Endothelial cell of umbilical vein (primary cell): Measurements from ENCODE around the gene FTO. TPM values are rescaled to one million over a fixed set of nuclear protein-coding genes. Genes with fewer than 3 reads are reported as not detected.

Source experiments
- BruUV-seq: library from RNA; stranded (reverse); fragments of 400-500 nt; replicated peaks from 2 replicates; lab custom pipeline; 2021; lab: Mats Ljungman, UMichigan
- CTCF ChIA-PET: fragments of 300-600, 350-600 bp; sonication (Branson Sonifier 250); formaldehyde crosslinking; loops from one replicate; lab custom pipeline; 2021; ENCODE audit warnings: antibody characterized with exemption, inconsistent platforms; lab: Charles Lee
- POLR2A ChIA-PET: fragments of 300-600, 350-600 bp; sonication (Branson Sonifier 250); formaldehyde crosslinking; loops from one replicate; lab custom pipeline; 2021; ENCODE audit warnings: antibody characterized with exemption, inconsistent platforms; lab: Charles Lee
- DNase-seq: peaks from one replicate; pipeline ENCODE4 v3.0.0-alpha.2; 2011; ENCODE audit warnings: low read depth, low spot score
- FAIRE-seq: peaks from 2 replicates; lab custom pipeline; 2011; peaks lifted over from hg19 to GRCh38; lab: Jason Lieb, UNC
- H2AFZ ChIP-seq: 2 replicates; pipeline ENCODE4 v1.6.0; 2012; ENCODE audit warnings: low read depth, low read length, control low read depth, inconsistent platforms
- H3K27ac ChIP-seq: 2 replicates; pipeline ENCODE4 v1.5.1; 2011; ENCODE audit warnings: low read depth, mild to moderate bottlenecking, control low read depth, low read length, moderate library complexity; ENCODE audit not compliant: insufficient read depth
- H3K27me3 ChIP-seq, 2 experiments: 2 replicates each; pipeline versions ENCODE4 v1.6.0 to v1.6.1; 2011; ENCODE audit warnings: low read length in 2 of 2, mixed read lengths in 1 of 2; ENCODE audit not compliant: control insufficient read depth in 2 of 2, insufficient read depth in 2 of 2
- H3K36me3 ChIP-seq, 2 experiments: 2 replicates in 1 of 2; 3 replicates in 1 of 2; pipeline ENCODE4 v1.5.1; 2011; ENCODE audit warnings: low read length in 2 of 2, mild to moderate bottlenecking in 1 of 2, moderate library complexity in 1 of 2; ENCODE audit not compliant: control insufficient read depth in 2 of 2, insufficient read depth in 2 of 2; ENCODE audit errors: extremely low read depth in 1 of 2
- H3K4me1 ChIP-seq: 3 replicates; pipeline ENCODE4 v1.5.1; 2011; ENCODE audit warnings: mild to moderate bottlenecking, low read length; ENCODE audit not compliant: control insufficient read depth, insufficient read depth; ENCODE audit errors: extremely low read depth
- H3K4me2 ChIP-seq: 2 replicates; pipeline ENCODE4 v1.6.1; 2011; ENCODE audit warnings: low read length, control low read depth, mixed read lengths; ENCODE audit not compliant: insufficient read depth
- H3K4me3 ChIP-seq, 3 experiments: fragments of 200-600 bp in 1 of 3; sonication (generic), shearing (Covaris generic) in 1 of 3; replicated peaks in 1 of 3; 2 replicates each; pipeline ENCODE4 v1.5.1; 2011 to 2016; ENCODE audit warnings: control low read depth in 3 of 3, low read length in 3 of 3, mild to moderate bottlenecking in 2 of 3, inconsistent platforms in 1 of 3, low read depth in 1 of 3, moderate library complexity in 1 of 3; ENCODE audit not compliant: insufficient read depth in 1 of 3
- H3K79me2 ChIP-seq: 2 replicates; pipeline ENCODE4 v1.6.0; 2012; ENCODE audit warnings: low read length, inconsistent platforms; ENCODE audit not compliant: control insufficient read depth, insufficient read depth
- H3K9ac ChIP-seq: replicated peaks from 2 replicates; pipeline ENCODE3; 2011; ENCODE audit warnings: low read length, control low read depth; ENCODE audit not compliant: insufficient read depth; ENCODE audit errors: extremely low read depth
- H3K9me1 ChIP-seq: replicated peaks from 3 replicates; pipeline ENCODE4 v1.6.0; 2011; ENCODE audit warnings: mild to moderate bottlenecking, low read length; ENCODE audit not compliant: control insufficient read depth, insufficient read depth; ENCODE audit errors: extremely low read depth
- H3K9me3 ChIP-seq: replicated peaks from 2 replicates; pipeline ENCODE4 v1.5.1; 2012; ENCODE audit warnings: low read length, inconsistent platforms; ENCODE audit not compliant: control insufficient read depth, insufficient read depth
- H4K20me1 ChIP-seq: replicated peaks from 2 replicates; pipeline ENCODE3; 2011; ENCODE audit warnings: mild to moderate bottlenecking, low read length; ENCODE audit not compliant: control insufficient read depth, insufficient read depth; ENCODE audit errors: extremely low read depth
- CTCF ChIP-seq, 2 donors: IDR thresholded peaks; 1 replicate in 1 of 2; 2 replicates in 1 of 2; pipeline ENCODE4 v1.5.1; 2011; ENCODE audit warnings: low read length in 2 of 2, mild to moderate bottlenecking in 2 of 2, moderate library complexity in 2 of 2, control low read depth in 1 of 2, inconsistent platforms in 1 of 2, low read depth in 1 of 2; ENCODE audit not compliant: insufficient read depth in 1 of 2; ENCODE audit errors: extremely low read depth in 1 of 2
- EZH2 ChIP-seq: IDR thresholded peaks from 2 replicates; pipeline ENCODE4 v1.6.1; 2012; ENCODE audit warnings: borderline replicate concordance, low read depth, mild to moderate bottlenecking, moderate library complexity, low read length, inconsistent platforms; ENCODE audit not compliant: severe bottlenecking
- FOS ChIP-seq: IDR thresholded peaks from 2 replicates; pipeline ENCODE4 v1.6.1; 2011; ENCODE audit warnings: mild to moderate bottlenecking, low read length, moderate library complexity, borderline replicate concordance; ENCODE audit not compliant: insufficient read depth
- GATA2 ChIP-seq: IDR thresholded peaks from 2 replicates; pipeline ENCODE4 v1.7.0; 2011; ENCODE audit warnings: low read depth, mild to moderate bottlenecking, moderate library complexity, mixed read lengths, low read length; ENCODE audit not compliant: insufficient read length, insufficient read depth
- JUN ChIP-seq: IDR thresholded peaks from 2 replicates; pipeline ENCODE4 v1.6.1; 2011; ENCODE audit warnings: borderline replicate concordance, low read depth; ENCODE audit not compliant: insufficient read length, insufficient read depth
- MAX ChIP-seq: IDR thresholded peaks from 2 replicates; pipeline ENCODE4 v1.6.1; 2011; ENCODE audit not compliant: insufficient read depth, insufficient read length
- MYC ChIP-seq: IDR thresholded peaks from one replicate; pipeline ENCODE4 v1.6.1; 2011; ENCODE audit warnings: mild to moderate bottlenecking, low read depth, low read length
- POLR2A ChIP-seq: IDR thresholded peaks from 2 replicates; pipeline ENCODE4 v1.6.1; 2012; ENCODE audit warnings: low read depth, mild to moderate bottlenecking, control low read depth, low read length
- POLR2AphosphoS5 ChIP-seq: IDR thresholded peaks from 2 replicates; pipeline ENCODE4 v1.6.1; 2012; ENCODE audit warnings: low read depth, mild to moderate bottlenecking, control low read depth, low read length, moderate library complexity; ENCODE audit not compliant: insufficient read depth
- dilution Hi-C: fragments of 300-500 bp; cut with MboI; formaldehyde crosslinking; loops from one replicate; pipeline ENCODE4 v1.15.0; 2019; ENCODE audit warnings: low sequenced_read_pairs; ENCODE audit not compliant: extremely low pct_ligation_motif_present
- intact Hi-C: fragments of 100-400 bp; cut with micrococcal nuclease; formaldehyde crosslinking; loops from one replicate; pipeline ENCODE4 v1.10.0; 2022
- polyA plus RNA-seq, 4 experiments: library from polyadenylated mRNA; depleted of rRNA in 3 of 4; stranded (reverse) in 3 of 4; unstranded in 1 of 4; fragments of >200 nt; gene quantifications; 2 replicates each; pipeline versions ENCODE4 v1.2.1 to v1.2.3, GENCODE V29; 2011 to 2012; ENCODE audit warnings: missing spikeins in 1 of 4
- total RNA-seq: library from RNA; stranded (reverse); gene quantifications from 2 replicates; pipeline ENCODE4 v1.2.3, GENCODE V29; 2021

The FTO gene
- total and polyA plus RNA-seq, 2 donors (not counting 3 experiments of a cell fraction or from before 2014, with no cell fraction given): 48.6 to 87.1 TPM

GRCh38 chr16:54094641-54095040 is 390.7 kb downstream of the FTO start:
- H3K9me3 ChIP-seq: no peaks in the 10 kb centered on the region
- H3K79me2 ChIP-seq: no peaks in the 10 kb centered on the region
- no peak for FAIRE-seq
- intact Hi-C loops (no loop called here), dilution Hi-C loops (no loop called here)
- BruUV-seq: no TSS peak
- no peak overlapping the region for H3K27ac ChIP-seq
- no peak overlapping the region for H3K9ac ChIP-seq
- no peaks in the 10 kb centered on the region for H3K9me1 ChIP-seq
- no peak for TF ChIP-seq GATA2
- TF ChIP-seq MYC: no peak
- TF ChIP-seq FOS: no peak
- TF ChIP-seq EZH2: no peak
- no peak for TF ChIP-seq POLR2AphosphoS5
- no peak for TF ChIP-seq CTCF (IDR thresholded peaks at IDR 0.05; ENCODE audit: extremely low read depth in 1 of 2, insufficient read depth in 1 of 2, low read depth in 1 of 2, low read length in 2 of 2)
- no peak for TF ChIP-seq JUN
- TF ChIP-seq MAX: no peak
- no peak for TF ChIP-seq POLR2A
- DNase-seq: no peak
- no peaks in the 10 kb centered on the region for H3K27me3 ChIP-seq
- H4K20me1 ChIP-seq: no peaks in the 10 kb centered on the region
- POLR2A ChIA-PET: no interaction called here
- H2AFZ ChIP-seq: no peak overlapping the region
- no peaks in the 10 kb centered on the region for H3K4me1 ChIP-seq
- H3K4me3 ChIP-seq: no peak overlapping the region
- CTCF ChIA-PET: no interaction called here
- no peak overlapping the region for H3K4me2 ChIP-seq
- H3K36me3 ChIP-seq: no peaks in the 10 kb centered on the region
